ENCODE results near the gene RGS1.

DNA sequence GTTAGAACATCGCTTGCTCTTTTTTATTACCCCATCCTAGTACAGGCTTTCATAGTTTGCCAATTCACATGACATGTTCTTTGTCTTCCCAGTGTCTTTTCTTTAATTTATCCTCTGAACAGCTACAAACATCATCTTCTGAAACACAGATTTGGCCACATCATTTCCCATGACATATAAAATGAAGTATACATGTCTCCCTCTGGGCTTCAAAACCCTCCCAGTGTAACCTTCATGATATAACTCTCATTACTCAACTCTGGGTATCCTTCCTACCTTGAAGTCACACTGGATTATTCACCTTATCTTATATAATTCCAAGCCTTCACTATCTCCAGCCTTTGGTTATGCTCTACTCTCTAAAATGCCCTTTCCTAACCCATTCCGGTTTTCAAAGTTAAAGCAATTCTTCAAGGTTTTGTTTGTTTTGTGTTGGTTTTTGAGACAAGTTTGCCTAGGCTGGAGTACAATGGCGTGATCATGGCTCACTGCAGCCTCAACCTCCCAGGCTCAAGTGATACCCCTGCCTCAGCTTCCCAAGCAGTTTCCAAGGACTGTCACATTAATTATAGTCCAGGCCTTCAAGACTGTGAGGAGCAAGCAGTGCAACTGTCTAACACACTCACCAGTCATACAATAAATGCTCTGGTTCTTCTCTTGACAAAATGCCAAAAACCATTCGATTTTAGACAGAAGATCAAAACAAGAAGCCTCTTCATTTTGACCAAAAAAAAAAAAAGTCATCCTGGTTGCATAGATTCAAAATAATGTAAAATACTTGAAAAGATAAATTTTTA lies 5.8 kb downstream of the RGS1 start:
- no peak for TF ChIP-seq EZH2 (IDR thresholded peaks at IDR 0.05; ENCODE audit: low read depth, unreplicated experiment)
- no peak for TF ChIP-seq JUNB (IDR thresholded peaks at IDR 0.05; ENCODE audit: unreplicated experiment)
- TF ChIP-seq, protein P1, sequence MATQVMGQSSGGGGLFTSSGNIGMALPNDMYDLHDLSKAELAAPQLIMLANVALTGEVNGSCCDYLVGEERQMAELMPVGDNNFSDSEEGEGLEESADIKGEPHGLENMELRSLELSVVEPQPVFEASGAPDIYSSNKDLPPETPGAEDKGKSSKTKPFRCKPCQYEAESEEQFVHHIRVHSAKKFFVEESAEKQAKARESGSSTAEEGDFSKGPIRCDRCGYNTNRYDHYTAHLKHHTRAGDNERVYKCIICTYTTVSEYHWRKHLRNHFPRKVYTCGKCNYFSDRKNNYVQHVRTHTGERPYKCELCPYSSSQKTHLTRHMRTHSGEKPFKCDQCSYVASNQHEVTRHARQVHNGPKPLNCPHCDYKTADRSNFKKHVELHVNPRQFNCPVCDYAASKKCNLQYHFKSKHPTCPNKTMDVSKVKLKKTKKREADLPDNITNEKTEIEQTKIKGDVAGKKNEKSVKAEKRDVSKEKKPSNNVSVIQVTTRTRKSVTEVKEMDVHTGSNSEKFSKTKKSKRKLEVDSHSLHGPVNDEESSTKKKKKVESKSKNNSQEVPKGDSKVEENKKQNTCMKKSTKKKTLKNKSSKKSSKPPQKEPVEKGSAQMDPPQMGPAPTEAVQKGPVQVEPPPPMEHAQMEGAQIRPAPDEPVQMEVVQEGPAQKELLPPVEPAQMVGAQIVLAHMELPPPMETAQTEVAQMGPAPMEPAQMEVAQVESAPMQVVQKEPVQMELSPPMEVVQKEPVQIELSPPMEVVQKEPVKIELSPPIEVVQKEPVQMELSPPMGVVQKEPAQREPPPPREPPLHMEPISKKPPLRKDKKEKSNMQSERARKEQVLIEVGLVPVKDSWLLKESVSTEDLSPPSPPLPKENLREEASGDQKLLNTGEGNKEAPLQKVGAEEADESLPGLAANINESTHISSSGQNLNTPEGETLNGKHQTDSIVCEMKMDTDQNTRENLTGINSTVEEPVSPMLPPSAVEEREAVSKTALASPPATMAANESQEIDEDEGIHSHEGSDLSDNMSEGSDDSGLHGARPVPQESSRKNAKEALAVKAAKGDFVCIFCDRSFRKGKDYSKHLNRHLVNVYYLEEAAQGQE (IDR thresholded peaks at IDR 0.05; ENCODE audit: unreplicated experiment): no peak
- TF ChIP-seq, protein P2, sequence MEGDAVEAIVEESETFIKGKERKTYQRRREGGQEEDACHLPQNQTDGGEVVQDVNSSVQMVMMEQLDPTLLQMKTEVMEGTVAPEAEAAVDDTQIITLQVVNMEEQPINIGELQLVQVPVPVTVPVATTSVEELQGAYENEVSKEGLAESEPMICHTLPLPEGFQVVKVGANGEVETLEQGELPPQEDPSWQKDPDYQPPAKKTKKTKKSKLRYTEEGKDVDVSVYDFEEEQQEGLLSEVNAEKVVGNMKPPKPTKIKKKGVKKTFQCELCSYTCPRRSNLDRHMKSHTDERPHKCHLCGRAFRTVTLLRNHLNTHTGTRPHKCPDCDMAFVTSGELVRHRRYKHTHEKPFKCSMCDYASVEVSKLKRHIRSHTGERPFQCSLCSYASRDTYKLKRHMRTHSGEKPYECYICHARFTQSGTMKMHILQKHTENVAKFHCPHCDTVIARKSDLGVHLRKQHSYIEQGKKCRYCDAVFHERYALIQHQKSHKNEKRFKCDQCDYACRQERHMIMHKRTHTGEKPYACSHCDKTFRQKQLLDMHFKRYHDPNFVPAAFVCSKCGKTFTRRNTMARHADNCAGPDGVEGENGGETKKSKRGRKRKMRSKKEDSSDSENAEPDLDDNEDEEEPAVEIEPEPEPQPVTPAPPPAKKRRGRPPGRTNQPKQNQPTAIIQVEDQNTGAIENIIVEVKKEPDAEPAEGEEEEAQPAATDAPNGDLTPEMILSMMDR (conservative IDR thresholded peaks at IDR 0.05; ENCODE audit: low read depth in 2 of 2): no peak
- TF ChIP-seq CREB1 (CRISPR knock-in tag; IDR thresholded peaks at IDR 0.05; ENCODE audit: low read depth): no peak
- no peak for TF ChIP-seq ZNF114 (CRISPR knock-in tag; IDR thresholded peaks at IDR 0.05)
- TF ChIP-seq EZH2phosphoT487 (IDR thresholded peaks at IDR 0.05; ENCODE audit: unreplicated experiment): no peak
- no peak for TF ChIP-seq POLR2AphosphoS5 (IDR thresholded peaks at IDR 0.05; ENCODE audit: low read depth)
- TF ChIP-seq, protein P3, sequence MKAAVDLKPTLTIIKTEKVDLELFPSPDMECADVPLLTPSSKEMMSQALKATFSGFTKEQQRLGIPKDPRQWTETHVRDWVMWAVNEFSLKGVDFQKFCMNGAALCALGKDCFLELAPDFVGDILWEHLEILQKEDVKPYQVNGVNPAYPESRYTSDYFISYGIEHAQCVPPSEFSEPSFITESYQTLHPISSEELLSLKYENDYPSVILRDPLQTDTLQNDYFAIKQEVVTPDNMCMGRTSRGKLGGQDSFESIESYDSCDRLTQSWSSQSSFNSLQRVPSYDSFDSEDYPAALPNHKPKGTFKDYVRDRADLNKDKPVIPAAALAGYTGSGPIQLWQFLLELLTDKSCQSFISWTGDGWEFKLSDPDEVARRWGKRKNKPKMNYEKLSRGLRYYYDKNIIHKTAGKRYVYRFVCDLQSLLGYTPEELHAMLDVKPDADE (IDR thresholded peaks at IDR 0.05): no peak
- TF ChIP-seq, protein P4, sequence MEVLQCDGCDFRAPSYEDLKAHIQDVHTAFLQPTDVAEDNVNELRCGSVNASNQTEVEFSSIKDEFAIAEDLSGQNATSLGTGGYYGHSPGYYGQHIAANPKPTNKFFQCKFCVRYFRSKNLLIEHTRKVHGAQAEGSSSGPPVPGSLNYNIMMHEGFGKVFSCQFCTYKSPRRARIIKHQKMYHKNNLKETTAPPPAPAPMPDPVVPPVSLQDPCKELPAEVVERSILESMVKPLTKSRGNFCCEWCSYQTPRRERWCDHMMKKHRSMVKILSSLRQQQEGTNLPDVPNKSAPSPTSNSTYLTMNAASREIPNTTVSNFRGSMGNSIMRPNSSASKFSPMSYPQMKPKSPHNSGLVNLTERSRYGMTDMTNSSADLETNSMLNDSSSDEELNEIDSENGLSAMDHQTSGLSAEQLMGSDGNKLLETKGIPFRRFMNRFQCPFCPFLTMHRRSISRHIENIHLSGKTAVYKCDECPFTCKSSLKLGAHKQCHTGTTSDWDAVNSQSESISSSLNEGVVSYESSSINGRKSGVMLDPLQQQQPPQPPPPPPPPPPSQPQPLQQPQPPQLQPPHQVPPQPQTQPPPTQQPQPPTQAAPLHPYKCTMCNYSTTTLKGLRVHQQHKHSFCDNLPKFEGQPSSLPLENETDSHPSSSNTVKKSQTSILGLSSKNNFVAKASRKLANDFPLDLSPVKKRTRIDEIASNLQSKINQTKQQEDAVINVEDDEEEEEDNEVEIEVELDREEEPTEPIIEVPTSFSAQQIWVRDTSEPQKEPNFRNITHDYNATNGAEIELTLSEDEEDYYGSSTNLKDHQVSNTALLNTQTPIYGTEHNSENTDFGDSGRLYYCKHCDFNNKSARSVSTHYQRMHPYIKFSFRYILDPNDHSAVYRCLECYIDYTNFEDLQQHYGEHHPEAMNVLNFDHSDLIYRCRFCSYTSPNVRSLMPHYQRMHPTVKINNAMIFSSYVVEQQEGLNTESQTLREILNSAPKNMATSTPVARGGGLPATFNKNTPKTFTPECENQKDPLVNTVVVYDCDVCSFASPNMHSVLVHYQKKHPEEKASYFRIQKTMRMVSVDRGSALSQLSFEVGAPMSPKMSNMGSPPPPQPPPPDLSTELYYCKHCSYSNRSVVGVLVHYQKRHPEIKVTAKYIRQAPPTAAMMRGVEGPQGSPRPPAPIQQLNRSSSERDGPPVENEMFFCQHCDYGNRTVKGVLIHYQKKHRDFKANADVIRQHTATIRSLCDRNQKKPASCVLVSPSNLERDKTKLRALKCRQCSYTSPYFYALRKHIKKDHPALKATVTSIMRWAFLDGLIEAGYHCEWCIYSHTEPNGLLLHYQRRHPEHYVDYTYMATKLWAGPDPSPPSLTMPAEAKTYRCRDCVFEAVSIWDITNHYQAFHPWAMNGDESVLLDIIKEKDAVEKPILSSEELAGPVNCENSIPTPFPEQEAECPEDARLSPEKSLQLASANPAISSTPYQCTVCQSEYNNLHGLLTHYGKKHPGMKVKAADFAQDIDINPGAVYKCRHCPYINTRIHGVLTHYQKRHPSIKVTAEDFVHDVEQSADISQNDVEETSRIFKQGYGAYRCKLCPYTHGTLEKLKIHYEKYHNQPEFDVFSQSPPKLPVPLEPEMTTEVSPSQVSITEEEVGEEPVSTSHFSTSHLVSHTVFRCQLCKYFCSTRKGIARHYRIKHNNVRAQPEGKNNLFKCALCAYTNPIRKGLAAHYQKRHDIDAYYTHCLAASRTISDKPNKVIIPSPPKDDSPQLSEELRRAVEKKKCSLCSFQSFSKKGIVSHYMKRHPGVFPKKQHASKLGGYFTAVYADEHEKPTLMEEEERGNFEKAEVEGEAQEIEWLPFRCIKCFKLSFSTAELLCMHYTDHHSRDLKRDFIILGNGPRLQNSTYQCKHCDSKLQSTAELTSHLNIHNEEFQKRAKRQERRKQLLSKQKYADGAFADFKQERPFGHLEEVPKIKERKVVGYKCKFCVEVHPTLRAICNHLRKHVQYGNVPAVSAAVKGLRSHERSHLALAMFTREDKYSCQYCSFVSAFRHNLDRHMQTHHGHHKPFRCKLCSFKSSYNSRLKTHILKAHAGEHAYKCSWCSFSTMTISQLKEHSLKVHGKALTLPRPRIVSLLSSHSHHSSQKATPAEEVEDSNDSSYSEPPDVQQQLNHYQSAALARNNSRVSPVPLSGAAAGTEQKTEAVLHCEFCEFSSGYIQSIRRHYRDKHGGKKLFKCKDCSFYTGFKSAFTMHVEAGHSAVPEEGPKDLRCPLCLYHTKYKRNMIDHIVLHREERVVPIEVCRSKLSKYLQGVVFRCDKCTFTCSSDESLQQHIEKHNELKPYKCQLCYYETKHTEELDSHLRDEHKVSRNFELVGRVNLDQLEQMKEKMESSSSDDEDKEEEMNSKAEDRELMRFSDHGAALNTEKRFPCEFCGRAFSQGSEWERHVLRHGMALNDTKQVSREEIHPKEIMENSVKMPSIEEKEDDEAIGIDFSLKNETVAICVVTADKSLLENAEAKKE (CRISPR knock-in tag; IDR thresholded peaks at IDR 0.05): no peak
- no peak for TF ChIP-seq STAT1 (IDR thresholded peaks at IDR 0.05; ENCODE audit: unreplicated experiment)
- no peak for TF ChIP-seq ZNF331 (CRISPR knock-in tag; IDR thresholded peaks at IDR 0.05; ENCODE audit: low read depth)
- no peak for TF ChIP-seq NANOG (IDR thresholded peaks at IDR 0.05; ENCODE audit: borderline replicate concordance)
